Gastrocnemius medialis (tissue), 4 donors: ENCODE data around the gene TMCC3. TPM values are rescaled to one million over a fixed set of nuclear protein-coding genes. Genes with fewer than 3 reads are reported as not detected.

Experiments used
- ATAC-seq, 2 donors: fragments of 150-250 bp; one replicate each; pipeline ENCODE4 v1.9.1; 2016
- DNase-seq, 2 donors: peaks; one replicate each; pipeline ENCODE4 v3.0.0-alpha.2; 2019
- H3K27ac ChIP-seq, 4 donors: fragments of 200-600 bp; sonication (generic); 1 replicate in 1 of 4; 2 replicates in 3 of 4; pipeline ENCODE4 v1.5.1; 2016 to 2018; ENCODE audit warnings: mild to moderate bottlenecking in 2 of 4, moderate library complexity in 1 of 4
- H3K27me3 ChIP-seq, 3 donors: fragments of 200-600 bp; sonication (generic) in 2 of 3; 1 replicate in 1 of 3; 2 replicates in 2 of 3; pipeline versions ENCODE4 v1.5.1 to v1.6.0; 2016 to 2019; ENCODE audit warnings: mild to moderate bottlenecking in 1 of 3, moderate library complexity in 1 of 3
- H3K36me3 ChIP-seq, 2 donors: fragments of 200-600 bp; sonication (generic) in 1 of 2; one replicate each; pipeline ENCODE4 v1.5.1; 2017 to 2018
- H3K4me1 ChIP-seq, 2 donors: fragments of 200-600 bp; sonication (generic) in 1 of 2; one replicate each; pipeline ENCODE4 v1.5.1; 2016 to 2017; ENCODE audit warnings: mild to moderate bottlenecking in 2 of 2
- H3K4me3 ChIP-seq, 4 donors: fragments of 200-600 bp; sonication (generic) in 3 of 4; 1 replicate in 1 of 4; 2 replicates in 3 of 4; pipeline ENCODE4 v1.5.1; 2016 to 2019; ENCODE audit warnings: mild to moderate bottlenecking in 2 of 4
- H3K9me3 ChIP-seq, 3 donors: fragments of 200-600 bp; sonication (generic) in 2 of 3; 1 replicate in 1 of 3; 2 replicates in 2 of 3; pipeline ENCODE4 v1.5.1; 2016 to 2019
- POLR2A ChIP-seq, 2 donors: fragments of 450-650 bp; IDR thresholded peaks; one replicate each; pipeline ENCODE4 v1.6.1; 2017; ENCODE audit warnings: antibody characterized with exemption in 2 of 2, mild to moderate bottlenecking in 2 of 2, moderate library complexity in 2 of 2
- in situ Hi-C, 4 donors: fragments of 200-750 bp; cut with MboI; loops; one replicate each; pipeline versions ENCODE4 v1.15.0 to v1.8.0; 2017; ENCODE audit warnings: low sequenced_read_pairs in 4 of 4
- intact Hi-C: fragments of 100-400 bp; cut with DNase I; formaldehyde crosslinking; loops from one replicate; pipeline ENCODE4 v1.15.1; 2023; ENCODE audit warnings: low total_unique reads
- total RNA-seq, 4 donors: library from RNA; depleted of rRNA; stranded (reverse); fragments of >200 nt; gene quantifications; one replicate each; pipeline versions ENCODE4 v1.1.0 to v1.2.3, GENCODE V29; 2016
- TF ChIP-seq, protein P1 (sequence below), 5 experiments: fragments of 450-650 bp in 3 of 5; fragments of 200-600 bp in 2 of 5; sonication (generic) in 2 of 5; IDR thresholded peaks in 4 of 5; conservative IDR thresholded peaks in 1 of 5; 1 replicate in 4 of 5; 2 replicates in 1 of 5; pipeline ENCODE4 v1.5.1; 2016 to 2019; ENCODE audit warnings: antibody characterized with exemption in 5 of 5, mild to moderate bottlenecking in 3 of 5, moderate library complexity in 3 of 5

TMCC3 gene
- total RNA-seq, result 10 to 100 TPM; 17.2 to 51.6 (median 39.5) TPM

- TF ChIP-seq POLR2A (IDR thresholded peaks at IDR 0.05), result peak; percentile 91
- TF ChIP-seq, protein P1, sequence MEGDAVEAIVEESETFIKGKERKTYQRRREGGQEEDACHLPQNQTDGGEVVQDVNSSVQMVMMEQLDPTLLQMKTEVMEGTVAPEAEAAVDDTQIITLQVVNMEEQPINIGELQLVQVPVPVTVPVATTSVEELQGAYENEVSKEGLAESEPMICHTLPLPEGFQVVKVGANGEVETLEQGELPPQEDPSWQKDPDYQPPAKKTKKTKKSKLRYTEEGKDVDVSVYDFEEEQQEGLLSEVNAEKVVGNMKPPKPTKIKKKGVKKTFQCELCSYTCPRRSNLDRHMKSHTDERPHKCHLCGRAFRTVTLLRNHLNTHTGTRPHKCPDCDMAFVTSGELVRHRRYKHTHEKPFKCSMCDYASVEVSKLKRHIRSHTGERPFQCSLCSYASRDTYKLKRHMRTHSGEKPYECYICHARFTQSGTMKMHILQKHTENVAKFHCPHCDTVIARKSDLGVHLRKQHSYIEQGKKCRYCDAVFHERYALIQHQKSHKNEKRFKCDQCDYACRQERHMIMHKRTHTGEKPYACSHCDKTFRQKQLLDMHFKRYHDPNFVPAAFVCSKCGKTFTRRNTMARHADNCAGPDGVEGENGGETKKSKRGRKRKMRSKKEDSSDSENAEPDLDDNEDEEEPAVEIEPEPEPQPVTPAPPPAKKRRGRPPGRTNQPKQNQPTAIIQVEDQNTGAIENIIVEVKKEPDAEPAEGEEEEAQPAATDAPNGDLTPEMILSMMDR (IDR thresholded peaks at IDR 0.05 in 4 of 5, conservative IDR thresholded peaks at IDR 0.05 in 1 of 5), result no peak
- intact Hi-C loops, result loop anchor here (2.0 to 5.0 kb wide), 2 partner anchors 48 to 192 kb away; partner anchors contain the start of gene CEP83
- no peaks in the 10 kb centered on the region for H3K27me3 ChIP-seq
- ATAC-seq, result peak; percentile 64 to 72
- peaks cover 36 to 50% of the 10 kb centered on the region in 2 donors for H3K4me1 ChIP-seq
- peak within 1 kb of the TSS; percentile 72 to 97 (median 76) for H3K4me3 ChIP-seq
- in situ Hi-C loops, result no loop called here
- peak; percentile 53 to 75 for DNase-seq
- no peaks in the 10 kb centered on the region for H3K9me3 ChIP-seq
- H3K27ac ChIP-seq, result peak within 1 kb of the TSS; percentile 87 to 98 (median 91)
- no peaks in the 10 kb centered on the region for H3K36me3 ChIP-seq
Observed at GRCh38 chr12:94650143-94651056, at the start of gene TMCC3. TMCC3 (minus strand) TSS chr12:94650557; CDS start chr12:94650430, 127 bp downstream.

- intact Hi-C loops, result no loop called here
- ATAC-seq (peak; percentile 56 to 73), DNase-seq (no peak)
- no peaks in the 10 kb centered on the region for H3K27me3 ChIP-seq
- no peak overlapping the region for H3K27ac ChIP-seq
- TF ChIP-seq, protein P1 (IDR thresholded peaks at IDR 0.05 in 4 of 5, conservative IDR thresholded peaks at IDR 0.05 in 1 of 5), result no peak
- no peak for TF ChIP-seq POLR2A (IDR thresholded peaks at IDR 0.05)
- H3K4me1 ChIP-seq, result peaks cover 0 to 16% of the 10 kb centered on the region in 2 donors
- H3K4me3 ChIP-seq, result no peak overlapping the region
- no peaks in the 10 kb centered on the region for H3K36me3 ChIP-seq
- in situ Hi-C loops, result no loop called here
- no peaks in the 10 kb centered on the region for H3K9me3 ChIP-seq
Observed at GRCh38 chr12:94699801-94700200, 49.4 kb upstream of the TMCC3 start.

GRCh38 chr12:94698578-94698977 is 48.2 kb upstream of the TMCC3 start:
- no peaks in the 10 kb centered on the region for H3K36me3 ChIP-seq
- intact Hi-C loops (no loop called here), in situ Hi-C loops (no loop called here)
- peaks cover 0 to 7% of the 10 kb centered on the region in 2 donors for H3K4me1 ChIP-seq
- H3K27me3 ChIP-seq, result no peaks in the 10 kb centered on the region
- ATAC-seq, result peak in 1 of 2 donors; percentile 59
- no peak for DNase-seq
- no peak overlapping the region for H3K27ac ChIP-seq
- H3K9me3 ChIP-seq, result no peaks in the 10 kb centered on the region
- TF ChIP-seq, protein P1 (IDR thresholded peaks at IDR 0.05 in 4 of 5, conservative IDR thresholded peaks at IDR 0.05 in 1 of 5), result no peak
- TF ChIP-seq POLR2A (IDR thresholded peaks at IDR 0.05), result no peak
- H3K4me3 ChIP-seq, result no peak overlapping the region

DNA sequence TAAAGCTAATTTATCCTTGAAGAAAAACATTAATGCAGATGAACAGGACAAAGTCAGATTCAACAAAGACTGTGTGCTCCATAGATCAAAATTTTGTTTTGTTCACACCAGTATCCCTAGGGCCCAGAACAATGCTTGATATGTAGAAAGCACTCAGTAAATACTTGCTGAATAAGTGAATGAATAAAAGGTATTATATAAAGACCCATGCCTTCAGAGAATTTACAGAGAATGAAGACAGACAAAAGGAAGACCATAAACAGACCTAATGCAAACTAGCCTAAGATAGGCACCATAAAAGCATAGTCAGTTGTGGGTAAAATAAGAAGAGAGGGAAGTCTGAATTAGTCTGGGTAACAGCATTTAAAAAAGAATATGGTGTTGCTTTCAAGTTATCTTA is 47.3 kb upstream of the TMCC3 start:
- no peak overlapping the region for H3K27ac ChIP-seq
- H3K4me3 ChIP-seq, result no peak overlapping the region
- H3K36me3 ChIP-seq, result no peaks in the 10 kb centered on the region
- no peaks in the 10 kb centered on the region for H3K9me3 ChIP-seq
- DNase-seq (no peak), ATAC-seq (no peak)
- intact Hi-C loops (no loop called here), in situ Hi-C loops (no loop called here)
- peaks cover 0 to 7% of the 10 kb centered on the region in 2 donors for H3K4me1 ChIP-seq
- no peaks in the 10 kb centered on the region for H3K27me3 ChIP-seq
- no peak for TF ChIP-seq POLR2A (IDR thresholded peaks at IDR 0.05)
- TF ChIP-seq, protein P1 (IDR thresholded peaks at IDR 0.05 in 4 of 5, conservative IDR thresholded peaks at IDR 0.05 in 1 of 5), result no peak
